NCI-H748 (cell line): ENCODE data around the gene ZNF783.
"Not testable (repeated sequence)": the region's sequence is repeated elsewhere in the genome, so short reads cannot be mapped to it uniquely, and the experiment has no call there.

Experiments used
- DNase-seq: peaks from one replicate; lab custom pipeline; 2025; ENCODE audit not compliant: unreplicated experiment; lab: John Stamatoyannopoulos, UW

The ZNF783 gene

DNA sequence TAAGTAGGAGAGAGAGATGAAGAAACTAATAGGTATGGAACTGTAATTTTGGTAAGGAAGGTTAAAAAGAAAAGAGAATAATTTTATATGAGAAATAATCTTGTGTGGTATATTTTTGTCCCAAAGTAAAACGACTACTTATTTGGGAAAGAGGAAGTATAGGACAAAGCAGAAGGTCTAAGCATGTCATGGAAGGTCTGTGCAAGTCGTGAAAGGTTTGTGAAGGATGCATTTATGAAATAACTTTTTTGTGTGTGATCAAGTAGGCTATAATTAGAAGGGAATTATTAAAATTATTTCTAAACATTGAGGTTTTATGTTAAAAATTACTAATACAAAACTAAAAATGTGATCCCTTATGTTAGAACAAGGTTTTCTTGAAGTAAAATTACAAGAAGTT lies 63.3 kb downstream of the ZNF783 start:
- no peak for DNase-seq

DNA sequence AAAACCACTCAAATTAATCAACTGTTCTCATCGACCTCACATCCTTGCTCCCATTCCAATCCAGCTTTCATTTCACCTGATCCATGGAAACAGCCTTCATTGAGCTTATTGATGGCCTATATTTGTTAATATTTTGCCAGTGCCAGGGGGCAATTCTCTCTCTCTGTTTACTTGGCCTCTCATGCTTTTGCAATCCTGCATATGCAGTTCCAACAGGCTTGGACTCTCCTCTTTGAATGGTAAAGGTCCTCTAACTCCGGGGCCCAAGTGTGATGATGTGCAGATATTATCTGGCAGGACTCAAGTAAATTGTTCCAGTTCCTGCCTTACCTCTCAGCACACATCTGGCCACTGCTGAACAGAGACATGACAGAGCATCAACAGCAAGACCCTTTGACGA lies 67.3 kb downstream of the ZNF783 start:
- no peak for DNase-seq

- DNase-seq, result no peak
Measured at GRCh38 chr7:149329766-149330334, 67.9 kb downstream of the ZNF783 start.

- DNase-seq, result peak; percentile 9
Measured at GRCh38 chr7:149330914-149331567, 69.0 kb downstream of the ZNF783 start.

DNA sequence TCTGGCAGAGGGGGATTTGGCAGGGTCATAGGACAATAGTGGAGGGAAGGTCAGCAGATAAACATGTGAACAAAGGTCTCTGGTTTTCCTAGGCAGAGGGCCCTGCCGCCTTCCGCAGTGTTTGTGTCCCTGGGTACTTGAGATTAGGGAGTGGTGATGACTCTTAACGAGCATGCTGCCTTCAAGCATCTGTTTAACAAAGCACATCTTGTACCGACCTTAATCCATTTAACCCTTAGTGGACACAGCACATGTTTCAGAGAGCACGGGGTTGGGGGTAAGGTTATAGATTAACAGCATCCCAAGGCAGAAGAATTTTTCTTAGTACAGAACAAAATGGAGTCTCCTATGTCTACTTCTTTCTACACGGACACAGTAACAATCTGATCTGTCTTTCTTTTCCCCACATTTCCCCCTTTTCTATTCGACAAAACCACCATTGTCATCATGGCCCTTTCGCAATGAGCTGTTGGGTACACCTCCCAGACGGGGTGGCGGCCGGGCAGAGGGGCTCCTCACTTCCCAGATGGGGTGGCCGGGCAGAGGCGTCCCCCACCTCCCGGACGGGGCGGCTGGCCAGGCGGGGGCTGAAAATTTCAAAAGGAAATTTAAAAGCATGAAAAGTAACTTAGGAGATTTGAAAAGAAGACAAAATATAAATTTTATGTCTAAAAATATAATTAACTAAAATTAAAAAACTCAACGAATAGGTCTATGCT lies 70.8 kb downstream of the ZNF783 start:
- not testable (repeated sequence) for DNase-seq

GRCh38 chr7:149333321-149333717 lies 71.3 kb downstream of the ZNF783 start:
- no peak for DNase-seq

DNA sequence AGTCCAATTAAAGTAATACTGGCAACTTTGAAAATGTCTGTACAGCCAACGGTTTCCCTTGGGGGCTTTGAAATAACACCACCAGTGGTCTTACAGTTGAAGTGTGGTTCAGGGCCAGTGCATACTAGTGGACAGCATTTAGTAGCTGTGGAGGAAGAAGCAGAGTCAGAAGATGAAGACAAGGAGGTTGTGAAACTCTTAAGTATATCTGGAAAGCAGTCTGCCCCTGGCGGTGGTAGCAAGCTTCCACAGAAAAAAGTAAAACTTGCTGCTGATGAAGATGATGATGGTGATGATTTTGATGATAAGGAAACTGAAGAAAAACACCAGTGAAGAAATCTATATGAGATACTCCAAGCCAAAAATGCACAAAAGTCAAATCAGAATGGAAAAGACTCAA lies 72.2 kb downstream of the ZNF783 start:
- DNase-seq, result no peak
